Measurements from ENCODE around the gene PSD4.

The PSD4 gene

GRCh38 chr2:113198790-113199612, 25.2 kb downstream of the PSD4 start:
- H3K27ac Mint-ChIP-seq = peak overlapping the region; percentile 91

GRCh38 chr2:113200236-113200635, 26.5 kb downstream of the PSD4 start:
- peak overlapping the region; percentile 91 for H3K27ac Mint-ChIP-seq
- H3K36me3 Mint-ChIP-seq (ENCODE audit: low read depth) = peaks cover 57% of the 10 kb centered on the region
- no peaks in the 10 kb centered on the region for H3K27me3 Mint-ChIP-seq
- peaks cover 24% of the 10 kb centered on the region for H3K4me1 Mint-ChIP-seq (ENCODE audit: low read depth)
- H3K9me3 Mint-ChIP-seq = no peaks in the 10 kb centered on the region
- no peak overlapping the region for H3K4me3 Mint-ChIP-seq

More at GRCh38 chr2:113198790-113199612, 25.2 kb downstream of the PSD4 start:
- H3K27me3 Mint-ChIP-seq = no peaks in the 10 kb centered on the region
- H3K36me3 Mint-ChIP-seq (ENCODE audit: low read depth) = peaks cover 69% of the 10 kb centered on the region
- peaks cover 23% of the 10 kb centered on the region for H3K4me1 Mint-ChIP-seq (ENCODE audit: low read depth)
- H3K4me3 Mint-ChIP-seq = no peak overlapping the region
- no peaks in the 10 kb centered on the region for H3K9me3 Mint-ChIP-seq

- Mint-ChIP-seq H3K4me3 (no peak overlapping the region), H3K36me3 (ENCODE audit: low read depth) (peaks cover 50% of the 10 kb centered on the region), H3K27ac (peak overlapping the region; percentile 91), H3K4me1 (ENCODE audit: low read depth) (peaks cover 24% of the 10 kb centered on the region), H3K27me3 (no peaks in the 10 kb centered on the region), H3K9me3 (no peaks in the 10 kb centered on the region)
Observed at GRCh38 chr2:113200736-113201490, 27.1 kb downstream of the PSD4 start.

GRCh38 chr2:113201496-113202304, 27.9 kb downstream of the PSD4 start:
- no peaks in the 10 kb centered on the region for H3K9me3 Mint-ChIP-seq
- H3K4me3 Mint-ChIP-seq = no peak overlapping the region
- H3K27me3 Mint-ChIP-seq = no peaks in the 10 kb centered on the region
- no peak overlapping the region for H3K27ac Mint-ChIP-seq
- H3K36me3 Mint-ChIP-seq (ENCODE audit: low read depth) = peaks cover 42% of the 10 kb centered on the region
- H3K4me1 Mint-ChIP-seq (ENCODE audit: low read depth) = peaks cover 20% of the 10 kb centered on the region

GRCh38 chr2:113202305-113203216, 28.8 kb downstream of the PSD4 start:
- H3K4me1 Mint-ChIP-seq (ENCODE audit: low read depth) = peaks cover 19% of the 10 kb centered on the region

GRCh38 chr2:113203217-113203530, 29.4 kb downstream of the PSD4 start:
- H3K27ac Mint-ChIP-seq = peak overlapping the region; percentile 18
- H3K4me1 Mint-ChIP-seq (ENCODE audit: low read depth) = peaks cover 19% of the 10 kb centered on the region
- no peaks in the 10 kb centered on the region for H3K27me3 Mint-ChIP-seq
- H3K4me3 Mint-ChIP-seq = no peak overlapping the region
- no peaks in the 10 kb centered on the region for H3K9me3 Mint-ChIP-seq
- peaks cover 27% of the 10 kb centered on the region for H3K36me3 Mint-ChIP-seq (ENCODE audit: low read depth)

More at GRCh38 chr2:113202305-113203216, 28.8 kb downstream of the PSD4 start:
- Mint-ChIP-seq H3K9me3 (no peaks in the 10 kb centered on the region), H3K27ac (peak overlapping the region; percentile 18), H3K27me3 (no peaks in the 10 kb centered on the region), H3K36me3 (ENCODE audit: low read depth) (peaks cover 34% of the 10 kb centered on the region), H3K4me3 (no peak overlapping the region)

- Mint-ChIP-seq H3K27ac (peak overlapping the region; percentile 49), H3K4me1 (ENCODE audit: low read depth) (peaks cover 18% of the 10 kb centered on the region), H3K4me3 (no peak overlapping the region), H3K27me3 (no peaks in the 10 kb centered on the region), H3K36me3 (ENCODE audit: low read depth) (peaks cover 26% of the 10 kb centered on the region), H3K9me3 (no peaks in the 10 kb centered on the region)
Observed at GRCh38 chr2:113203901-113204519, 30.2 kb downstream of the PSD4 start.

- Mint-ChIP-seq H3K27me3 (no peaks in the 10 kb centered on the region), H3K4me3 (no peak overlapping the region), H3K36me3 (ENCODE audit: low read depth) (peaks cover 12% of the 10 kb centered on the region), H3K27ac (no peak overlapping the region), H3K4me1 (ENCODE audit: low read depth) (peaks cover 10% of the 10 kb centered on the region), H3K9me3 (no peaks in the 10 kb centered on the region)
Observed at GRCh38 chr2:113206251-113206650, 32.5 kb downstream of the PSD4 start.

GRCh38 chr2:113207021-113207420, 33.2 kb downstream of the PSD4 start:
- Mint-ChIP-seq H3K27me3 (no peaks in the 10 kb centered on the region), H3K9me3 (no peaks in the 10 kb centered on the region), H3K36me3 (ENCODE audit: low read depth) (peaks cover 11% of the 10 kb centered on the region), H3K4me3 (no peak overlapping the region), H3K27ac (no peak overlapping the region), H3K4me1 (ENCODE audit: low read depth) (peaks cover 10% of the 10 kb centered on the region)

GRCh38 chr2:113208396-113208795, 34.6 kb downstream of the PSD4 start:
- Mint-ChIP-seq H3K36me3 (ENCODE audit: low read depth) (no peaks in the 10 kb centered on the region), H3K4me3 (no peak overlapping the region), H3K27me3 (no peaks in the 10 kb centered on the region), H3K9me3 (no peaks in the 10 kb centered on the region), H3K4me1 (ENCODE audit: low read depth) (peaks cover 10% of the 10 kb centered on the region), H3K27ac (no peak overlapping the region)

GRCh38 chr2:113209011-113209645, 35.4 kb downstream of the PSD4 start:
- Mint-ChIP-seq H3K9me3 (no peaks in the 10 kb centered on the region), H3K36me3 (ENCODE audit: low read depth) (no peaks in the 10 kb centered on the region), H3K27ac (no peak overlapping the region), H3K27me3 (no peaks in the 10 kb centered on the region), H3K4me3 (no peak overlapping the region), H3K4me1 (ENCODE audit: low read depth) (peaks cover 5% of the 10 kb centered on the region)

- Mint-ChIP-seq H3K9me3 (no peaks in the 10 kb centered on the region), H3K36me3 (ENCODE audit: low read depth) (no peaks in the 10 kb centered on the region), H3K4me3 (no peak overlapping the region), H3K27me3 (no peaks in the 10 kb centered on the region), H3K4me1 (ENCODE audit: low read depth) (no peaks in the 10 kb centered on the region), H3K27ac (no peak overlapping the region)
Observed at GRCh38 chr2:113209646-113210171, 35.9 kb downstream of the PSD4 start.

All from stimulated activated naive CD8-positive, alpha-beta T cell treated with anti-CD3 and anti-CD28 coated beads, Interleukin-15, Interleukin-2, amounts not matched to agents 100 ng/mL and 50 ng/mL, for 24 hours (primary cell).